Spleen (tissue), 11 donors: Measurements from ENCODE around the gene IBA57. TPM values are rescaled to one million over a fixed set of nuclear protein-coding genes. Genes with fewer than 3 reads are reported as not detected.

Experiments used
- DNase-seq: peaks from one replicate; pipeline ENCODE4 v3.0.0-alpha.2; 2020
- H3K27ac ChIP-seq, 8 donors: fragments of 200-600 bp; sonication (generic) in 7 of 8; 1 replicate in 4 of 8; 2 replicates in 4 of 8; pipeline versions ENCODE4 v1.5.0 to v1.8.0; 2016 to 2021; ENCODE audit warnings: inconsistent platforms in 4 of 8, mild to moderate bottlenecking in 4 of 8, moderate library complexity in 1 of 8
- H3K27me3 ChIP-seq, 7 donors: fragments of 200-600 bp; sonication (generic) in 6 of 7; replicated peaks in 1 of 7; 1 replicate in 4 of 7; 2 replicates in 3 of 7; pipeline versions ENCODE4 v1.5.0 to v1.8.0; 2016 to 2021; ENCODE audit warnings: inconsistent platforms in 3 of 7, mild to moderate bottlenecking in 1 of 7
- H3K36me3 ChIP-seq, 6 donors: fragments of 200-600 bp; sonication (generic) in 5 of 6; 1 replicate in 4 of 6; 2 replicates in 2 of 6; pipeline versions ENCODE4 v1.5.0 to v1.8.0; 2016 to 2021; ENCODE audit warnings: inconsistent platforms in 2 of 6
- H3K4me1 ChIP-seq, 6 donors: fragments of 200-600 bp; sonication (generic) in 5 of 6; 1 replicate in 3 of 6; 2 replicates in 3 of 6; pipeline versions ENCODE4 v1.5.0 to v1.8.0; 2016 to 2021; ENCODE audit warnings: inconsistent platforms in 3 of 6
- H3K4me3 ChIP-seq, 8 donors: fragments of 200-600 bp; sonication (generic) in 7 of 8; 1 replicate in 4 of 8; 2 replicates in 4 of 8; pipeline versions ENCODE4 v1.5.0 to v1.8.0; 2016 to 2021; ENCODE audit warnings: inconsistent platforms in 4 of 8, mild to moderate bottlenecking in 4 of 8, moderate library complexity in 2 of 8
- H3K9me3 ChIP-seq, 8 donors: fragments of 200-600 bp; sonication (generic) in 7 of 8; 1 replicate in 4 of 8; 2 replicates in 4 of 8; pipeline versions ENCODE4 v1.5.0 to v1.8.0; 2016 to 2021; ENCODE audit warnings: inconsistent platforms in 4 of 8
- CTCF ChIP-seq, 11 experiments: fragments of 200-600 bp in 7 of 11; fragments of 450-650 bp in 4 of 11; sonication (generic) in 4 of 11; IDR thresholded peaks in 8 of 11; conservative IDR thresholded peaks in 3 of 11; 1 replicate in 7 of 11; 2 replicates in 4 of 11; pipeline versions ENCODE4 v1.4.0 to v1.8.0; 2016 to 2021; ENCODE audit warnings: antibody characterized with exemption in 11 of 11, inconsistent platforms in 4 of 11, mild to moderate bottlenecking in 1 of 11
- POLR2A ChIP-seq, 3 donors: fragments of 450-650 bp; IDR thresholded peaks; one replicate each; pipeline ENCODE4 v1.5.1; 2017; ENCODE audit warnings: antibody characterized with exemption in 3 of 3, mild to moderate bottlenecking in 1 of 3
- POLR2AphosphoS5 ChIP-seq, 3 donors: sonication (generic); formaldehyde crosslinking; IDR thresholded peaks; one replicate each; pipeline ENCODE4 v1.5.1; 2017; ENCODE audit warnings: antibody characterized with exemption in 3 of 3
- WGBS, 5 donors: extraction: QIAGEN DNeasy Blood & Tissue Kit in 3 of 5; methylation state at CpG; one replicate each; pipeline versions ENCODE4 v1.1.5 to v1.1.7; 2013 to 2018; 5-methylcytosine and 5-hydroxymethylcytosine counted together
- intact Hi-C: fragments of 100-400 bp; cut with DNase I; formaldehyde crosslinking; loops from one replicate; pipeline ENCODE4 v1.15.0; 2023; ENCODE audit warnings: low total_unique reads
- polyA plus RNA-seq, 3 donors: library from polyadenylated mRNA; stranded (reverse); fragments of 200-250 nt; gene quantifications; one replicate each; pipeline ENCODE4 v1.2.1, GENCODE V29; 2013
- total RNA-seq, 7 donors: library from RNA; depleted of rRNA in 3 of 7; stranded (reverse); fragments of >200 nt in 3 of 7; fragmentation: NEBNext Ultra II Directional in 4 of 7; extraction: Animal tissue kit (Norgen Biotek cat#: 25700) in 4 of 7; gene quantifications; one replicate each; pipeline versions ENCODE4 v1.1.0 to v1.2.1, GENCODE V29; 2016 to 2021
- donor health status: healthy with polysubstance abuse.
- donor health status: DM: no; HTN: no; CAD: no; lungs with moderate emphysema.
- donor health status: DM: no; HTN: no; CAD: no.
- donor health status: Bipolar disorder and iron deficiency.
- donor health status: healthy.
- donor health status: DM: no; HTN: no; CAD: no.
- donor health status: DM: yes; HTN: yes; CAD: no.

IBA57 gene
- total and polyA plus RNA-seq, 10 donors: 0.59 to 14.7 (median 9.3) TPM

GRCh38 chr1:228190182-228190581 lies 24.6 kb downstream of the IBA57 start:
- H3K4me3 ChIP-seq: no peak overlapping the region
- intact Hi-C loops: no loop called here
- H3K9me3 ChIP-seq: peaks cover 0 to 8% (median 0%) of the 10 kb centered on the region in 8 donors
- WGBS, 5 donors: 89 to 95% (median 93%) methylated on average over 13 to 14 of the region's 14 CpGs
- TF ChIP-seq POLR2A (IDR thresholded peaks at IDR 0.05) (no peak), CTCF (IDR thresholded peaks at IDR 0.05 in 8 of 11, conservative IDR thresholded peaks at IDR 0.05 in 3 of 11) (no peak), POLR2AphosphoS5 (IDR thresholded peaks at IDR 0.05) (no peak)
- peaks cover 0 to 5% (median 0%) of the 10 kb centered on the region in 6 donors for H3K36me3 ChIP-seq
- H3K4me1 ChIP-seq: peaks cover 0 to 12% (median 6%) of the 10 kb centered on the region in 6 donors
- H3K27me3 ChIP-seq: no peaks in the 10 kb centered on the region
- H3K27ac ChIP-seq: no peak overlapping the region
- peak; percentile 40 for DNase-seq

GRCh38 chr1:228190778-228191177 lies 25.2 kb downstream of the IBA57 start:
- WGBS, 5 donors: 85 to 97% (median 93%) methylated on average over 5 of the region's 5 CpGs
- Histone ChIP-seq H3K27ac (no peak overlapping the region), H3K9me3 (peaks cover 0 to 8% (median 0%) of the 10 kb centered on the region in 8 donors), H3K27me3 (no peaks in the 10 kb centered on the region), H3K4me1 (peaks cover 0 to 12% (median 5%) of the 10 kb centered on the region in 6 donors), H3K4me3 (no peak overlapping the region), H3K36me3 (peaks cover 0 to 5% (median 0%) of the 10 kb centered on the region in 6 donors)
- intact Hi-C loops: no loop called here
- TF ChIP-seq POLR2A (IDR thresholded peaks at IDR 0.05) (no peak), CTCF (IDR thresholded peaks at IDR 0.05 in 8 of 11, conservative IDR thresholded peaks at IDR 0.05 in 3 of 11) (no peak), POLR2AphosphoS5 (IDR thresholded peaks at IDR 0.05) (no peak)
- no peak for DNase-seq

GRCh38 chr1:228194436-228194835 lies 28.8 kb downstream of the IBA57 start:
- TF ChIP-seq CTCF (IDR thresholded peaks at IDR 0.05 in 8 of 11, conservative IDR thresholded peaks at IDR 0.05 in 3 of 11): no peak
- TF ChIP-seq POLR2A (IDR thresholded peaks at IDR 0.05): no peak
- TF ChIP-seq POLR2AphosphoS5 (IDR thresholded peaks at IDR 0.05): no peak
- Histone ChIP-seq H3K27ac (no peak overlapping the region), H3K36me3 (peaks cover 0 to 5% (median 0%) of the 10 kb centered on the region in 6 donors), H3K4me1 (peaks cover 0 to 12% (median 0%) of the 10 kb centered on the region in 6 donors), H3K9me3 (peaks cover 7 to 14% (median 12%) of the 10 kb centered on the region in 8 donors), H3K4me3 (no peak overlapping the region), H3K27me3 (no peaks in the 10 kb centered on the region)
- intact Hi-C loops: no loop called here
- peak; percentile 16 for DNase-seq
- WGBS, 5 donors: 79 to 89% (median 86%) methylated on average over 3 of the region's 3 CpGs

- TF ChIP-seq POLR2AphosphoS5 (IDR thresholded peaks at IDR 0.05) (no peak), CTCF (IDR thresholded peaks at IDR 0.05 in 8 of 11, conservative IDR thresholded peaks at IDR 0.05 in 3 of 11) (no peak), POLR2A (IDR thresholded peaks at IDR 0.05) (no peak)
- no peak overlapping the region for H3K27ac ChIP-seq
- H3K9me3 ChIP-seq: peaks cover 9 to 21% (median 20%) of the 10 kb centered on the region in 8 donors
- WGBS, 5 donors: 86 to 95% (median 93%) methylated on average over 8 of the region's 8 CpGs
- peaks cover 0 to 12% (median 0%) of the 10 kb centered on the region in 6 donors for H3K4me1 ChIP-seq
- intact Hi-C loops: no loop called here
- H3K27me3 ChIP-seq: no peaks in the 10 kb centered on the region
- peak; percentile 6 for DNase-seq
- H3K4me3 ChIP-seq: no peak overlapping the region
- peaks cover 0 to 5% (median 0%) of the 10 kb centered on the region in 6 donors for H3K36me3 ChIP-seq
These were observed 29.6 kb downstream of the IBA57 start for GRCh38 chr1:228194921-228195812.
